T-cell (primary cell): Measurements from ENCODE around the gene TMEM69. TPM values are rescaled to one million over a fixed set of nuclear protein-coding genes. Genes with fewer than 3 reads are reported as not detected.

Experiments used
- ATAC-seq, 4 experiments: fragments of 200-7000 bp in 3 of 4; fragments of 150-1000 bp in 1 of 4; cut with Tn5 transposase; replicated peaks in 1 of 4; 1 replicate in 3 of 4; 2 replicates in 1 of 4; pipeline ENCODE4 v1.10.0; 2021; ENCODE audit warnings: moderate library complexity in 3 of 4, mild to moderate bottlenecking in 2 of 4, moderate number of reproducible peaks in 1 of 4
- CTCF ChIA-PET, 2 donors: fragments of 300-600 bp; sonication (Branson Sonifier 250); formaldehyde crosslinking; loops; one replicate each; lab custom pipeline; 2022; ENCODE audit warnings: antibody characterized with exemption in 2 of 2; lab: Charles Lee
- POLR2A ChIA-PET, 2 donors: fragments of 300-600 bp; sonication (Branson Sonifier 250); formaldehyde crosslinking; loops; one replicate each; lab custom pipeline; 2022; ENCODE audit warnings: antibody characterized with exemption in 2 of 2; lab: Charles Lee
- DNase-seq, 35 experiments: peaks; one replicate each; pipeline versions ENCODE4 v3.0.0 to v3.0.0-alpha.2; 2013 to 2023
- H3K27ac ChIP-seq: one replicate; pipeline ENCODE4 v1.5.1; 2013; ENCODE audit warnings: low read length
- H3K27me3 ChIP-seq, 2 experiments: replicated peaks in 1 of 2; 1 replicate in 1 of 2; 2 replicates in 1 of 2; pipeline versions ENCODE4 v1.6.1 to v1.7.0; 2013; ENCODE audit warnings: low read length in 1 of 2, mixed read lengths in 1 of 2; ENCODE audit not compliant: control insufficient read depth in 2 of 2, insufficient read depth in 2 of 2; ENCODE audit errors: extremely low read depth in 1 of 2
- H3K36me3 ChIP-seq, 2 donors: 1 replicate in 1 of 2; 2 replicates in 1 of 2; pipeline versions ENCODE4 v1.6.1 to v1.7.0; 2013; ENCODE audit warnings: low read length in 1 of 2; ENCODE audit not compliant: control insufficient read depth in 2 of 2, insufficient read depth in 1 of 2; ENCODE audit errors: extremely low read depth in 1 of 2
- H3K4me1 ChIP-seq, 2 experiments: 1 replicate in 1 of 2; 2 replicates in 1 of 2; pipeline versions ENCODE4 v1.6.1 to v1.7.0; 2013; ENCODE audit warnings: low read length in 2 of 2, mixed read lengths in 1 of 2; ENCODE audit not compliant: insufficient read depth in 2 of 2, control insufficient read depth in 1 of 2; ENCODE audit errors: extremely low read depth in 1 of 2
- H3K4me3 ChIP-seq, 2 donors: 1 replicate in 1 of 2; 2 replicates in 1 of 2; pipeline versions ENCODE4 v1.5.1 to v1.7.0; 2013; ENCODE audit warnings: mild to moderate bottlenecking in 2 of 2, low read length in 1 of 2, moderate library complexity in 1 of 2; ENCODE audit not compliant: control insufficient read depth in 1 of 2; ENCODE audit errors: extremely low read depth in 1 of 2
- H3K9me3 ChIP-seq: 2 replicates; pipeline ENCODE4 v1.7.0; 2013
- H3K27ac Mint-ChIP-seq, 2 donors: one replicate each; pipeline ENCODE4 v1.8.0; 2020 to 2021; ENCODE audit warnings: mild to moderate bottlenecking in 2 of 2, mixed read lengths in 2 of 2
- H3K27me3 Mint-ChIP-seq, 2 donors: one replicate each; pipeline ENCODE4 v1.8.0; 2021 to 2022; ENCODE audit warnings: mixed read lengths in 2 of 2
- H3K36me3 Mint-ChIP-seq: one replicate; pipeline ENCODE4 v1.8.0; 2021; ENCODE audit warnings: mixed read lengths
- H3K4me1 Mint-ChIP-seq, 3 donors: one replicate each; pipeline ENCODE4 v1.8.0; 2020 to 2022; ENCODE audit warnings: mixed read lengths in 3 of 3, mild to moderate bottlenecking in 1 of 3
- H3K4me3 Mint-ChIP-seq, 3 donors: one replicate each; pipeline ENCODE4 v1.8.0; 2020 to 2022; ENCODE audit warnings: mild to moderate bottlenecking in 3 of 3, mixed read lengths in 3 of 3, moderate library complexity in 3 of 3
- H3K9me3 Mint-ChIP-seq, 3 donors: one replicate each; pipeline ENCODE4 v1.8.0; 2020 to 2022; ENCODE audit warnings: mixed read lengths in 3 of 3
- WGBS: methylation state at CpG from one replicate; pipeline ENCODE4 v1.1.5; 2013; ENCODE audit warnings: missing lambda C conversion rate; ENCODE audit not compliant: insufficient coverage; 5-methylcytosine and 5-hydroxymethylcytosine counted together
- total RNA-seq, 35 experiments: library from RNA in 6 of 35; stranded (reverse) in 6 of 35; fragments of 120-200 nt in 1 of 35; gene quantifications; one replicate each; pipeline versions ENCODE4 v1.2.1 to v1.2.4 and lab custom pipeline; 2013 to 2026

The TMEM69 gene
- total RNA-seq, 5 donors from 2014 or later (not counting 1 experiment from before 2014, with no cell fraction given) = 11.0 to 19.7 (median 16.5) TPM

DNA sequence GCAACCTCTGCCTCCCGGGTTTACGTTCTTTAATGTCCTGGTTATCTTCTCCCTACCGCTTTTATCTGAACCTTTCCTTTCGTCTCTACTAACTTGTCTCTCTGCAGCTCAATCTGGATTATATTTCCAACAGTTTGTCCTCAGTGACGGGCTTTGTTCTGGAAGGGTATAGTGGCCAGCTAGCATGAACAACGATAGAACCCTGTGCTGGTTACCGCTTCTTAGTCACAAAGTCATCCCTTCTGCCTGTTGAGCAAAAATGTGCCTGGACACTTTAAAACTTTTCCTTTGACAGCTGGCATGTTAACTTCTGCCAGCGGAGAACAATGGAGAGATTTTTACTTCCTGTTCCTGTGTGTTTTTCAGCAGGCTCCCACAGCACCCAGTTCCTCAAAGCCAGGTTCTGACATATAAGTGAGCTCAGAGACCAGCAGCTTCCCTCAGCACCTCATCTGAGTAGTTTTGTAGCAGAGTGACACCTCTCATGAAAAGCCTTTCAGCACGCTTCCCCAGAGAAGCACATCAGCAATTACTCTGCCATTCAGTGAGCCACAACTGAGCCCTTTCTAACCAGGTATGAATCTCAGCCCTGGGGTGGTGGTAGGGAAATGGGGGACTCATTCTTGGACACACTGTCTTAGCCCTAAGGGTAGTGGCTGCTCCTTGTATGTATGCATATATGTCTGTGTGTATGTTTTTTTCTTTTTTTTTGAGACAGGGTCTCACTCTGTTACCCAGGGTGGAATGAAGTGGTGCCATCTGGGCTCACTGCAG is 40.5 kb upstream of the TMEM69 start:
- H3K9me3 ChIP-seq = no peaks in the 10 kb centered on the region
- Mint-ChIP-seq H3K27ac (peak overlapping the region in 1 of 2 donors; percentile 39), H3K9me3 (no peaks in the 10 kb centered on the region), H3K4me1 (peaks cover 10 to 20% (median 18%) of the 10 kb centered on the region in 3 donors), H3K27me3 (no peaks in the 10 kb centered on the region), H3K4me3 (no peak overlapping the region), H3K36me3 (peaks cover 37% of the 10 kb centered on the region)
- ATAC-seq = no peak
- WGBS = 84% methylated on average over 6 of the region's 9 CpGs
- no peaks in the 10 kb centered on the region for H3K4me1 ChIP-seq
- ChIA-PET POLR2A (no interaction called here), CTCF (no interaction called here)
- H3K27ac ChIP-seq = no peak overlapping the region
- peak in 1 of 35 experiments; percentile 7 for DNase-seq
- no peaks in the 10 kb centered on the region for H3K27me3 ChIP-seq
- peaks cover 5 to 52% of the 10 kb centered on the region in 2 donors for H3K36me3 ChIP-seq
- no peak overlapping the region for H3K4me3 ChIP-seq

GRCh38 chr1:45654540-45655280 is 33.3 kb upstream of the TMEM69 start:
- POLR2A ChIA-PET = no interaction called here
- Mint-ChIP-seq H3K4me3 (no peak overlapping the region), H3K27me3 (no peaks in the 10 kb centered on the region), H3K36me3 (peaks cover 68% of the 10 kb centered on the region), H3K9me3 (no peaks in the 10 kb centered on the region), H3K4me1 (peaks cover 6 to 8% (median 8%) of the 10 kb centered on the region in 3 donors), H3K27ac (no peak overlapping the region)
- DNase-seq (no peak), ATAC-seq (no peak)
- Histone ChIP-seq H3K27ac (no peak overlapping the region), H3K36me3 (peaks cover 12 to 90% of the 10 kb centered on the region in 2 donors), H3K9me3 (no peaks in the 10 kb centered on the region), H3K27me3 (no peaks in the 10 kb centered on the region), H3K4me3 (no peak overlapping the region), H3K4me1 (no peaks in the 10 kb centered on the region)
- WGBS = 79% methylated on average over 4 of the region's 12 CpGs
- CTCF ChIA-PET = no interaction called here

DNA sequence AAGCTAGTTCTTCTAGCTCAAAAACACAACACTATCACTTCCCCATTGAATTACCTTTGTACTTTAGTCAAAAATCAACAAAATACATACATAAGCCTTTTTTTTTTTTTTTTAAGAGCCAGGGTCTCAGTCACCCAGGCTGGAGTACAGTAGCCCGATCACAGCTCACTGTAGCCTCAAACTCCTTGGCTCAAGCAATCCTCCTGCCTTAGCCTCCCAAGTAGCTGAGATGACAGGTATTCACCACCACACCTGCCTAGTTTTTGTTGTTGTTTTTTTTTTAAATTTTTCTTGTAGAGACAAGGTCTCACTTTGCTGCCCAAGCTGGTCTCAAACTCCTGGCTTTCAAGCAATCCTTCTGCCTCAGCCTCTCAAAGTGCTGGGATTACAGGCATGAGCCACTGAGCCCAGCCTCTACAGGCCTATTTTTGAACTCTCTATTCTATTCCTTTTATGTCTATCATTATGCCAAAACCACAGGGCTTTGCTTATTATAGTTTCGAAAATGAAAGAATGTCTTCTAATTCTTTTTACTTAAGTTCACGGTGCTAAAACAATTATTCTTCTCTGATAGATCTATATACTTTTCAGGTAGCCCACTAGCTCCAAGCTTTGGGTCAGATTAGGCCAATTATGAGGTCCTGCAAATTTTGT is 31.3 kb upstream of the TMEM69 start:
- CTCF ChIA-PET = no interaction called here
- no peak for DNase-seq
- peaks cover 59% of the 10 kb centered on the region for H3K36me3 Mint-ChIP-seq

DNA sequence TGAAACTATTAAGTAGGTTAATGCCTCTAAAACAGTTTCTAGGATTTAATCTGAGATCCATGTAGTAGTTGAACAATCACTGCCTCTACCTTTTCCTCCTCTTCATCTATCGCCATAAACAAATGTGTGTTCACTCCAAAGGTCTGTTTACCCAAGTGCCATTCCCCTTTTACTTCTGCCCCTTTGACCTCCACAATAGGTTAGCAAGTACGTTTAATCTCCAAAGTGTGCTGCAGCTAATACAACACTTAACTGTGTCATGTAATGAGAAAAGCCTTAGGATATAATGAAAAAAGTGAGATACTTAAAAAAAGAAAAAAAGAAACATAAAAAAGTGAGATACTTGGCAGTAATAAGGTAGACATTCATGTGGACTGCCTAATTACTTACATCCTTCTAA is 29.8 kb upstream of the TMEM69 start:
- Mint-ChIP-seq H3K9me3 (no peaks in the 10 kb centered on the region), H3K4me3 (no peak overlapping the region), H3K36me3 (peaks cover 47% of the 10 kb centered on the region), H3K27ac (peak overlapping the region in 1 of 2 donors; percentile 5), H3K4me1 (peaks cover 9 to 12% (median 11%) of the 10 kb centered on the region in 3 donors), H3K27me3 (no peaks in the 10 kb centered on the region)
- H3K36me3 ChIP-seq = peaks cover 10 to 73% of the 10 kb centered on the region in 2 donors
- H3K27ac ChIP-seq = no peak overlapping the region
- WGBS = no CpG with 5 or more reads among the region's 2 CpGs
- POLR2A ChIA-PET = no interaction called here
- no peak for DNase-seq
- no peak overlapping the region for H3K4me3 ChIP-seq
- H3K27me3 ChIP-seq = no peaks in the 10 kb centered on the region
- CTCF ChIA-PET = interaction anchor here in 1 of 2 donors (1.2 kb wide), 1 partner anchor 13 kb away, joined by 5 read pairs; no protein-coding TSS in a partner anchor
- no peaks in the 10 kb centered on the region for H3K9me3 ChIP-seq
- ATAC-seq = no peak
- H3K4me1 ChIP-seq = no peaks in the 10 kb centered on the region

More for the DNA sequence above, 31.3 kb upstream of the TMEM69 start:
- Histone ChIP-seq H3K27ac (no peak overlapping the region), H3K4me1 (no peaks in the 10 kb centered on the region), H3K27me3 (no peaks in the 10 kb centered on the region), H3K4me3 (no peak overlapping the region), H3K36me3 (peaks cover 12 to 82% of the 10 kb centered on the region in 2 donors), H3K9me3 (no peaks in the 10 kb centered on the region)
- WGBS = no CpG with 5 or more reads among the region's 3 CpGs
- H3K9me3 Mint-ChIP-seq = no peaks in the 10 kb centered on the region
- POLR2A ChIA-PET = interaction anchor here in 1 of 2 donors (0.6 kb wide), 1 partner anchor 91 kb away, joined by 7 read pairs; no protein-coding TSS in a partner anchor
- peaks cover 0 to 2% (median under 1%) of the 10 kb centered on the region in 3 donors for H3K4me1 Mint-ChIP-seq
- no peak for ATAC-seq
- H3K27me3 Mint-ChIP-seq = no peaks in the 10 kb centered on the region
- no peak overlapping the region for H3K27ac Mint-ChIP-seq
- no peak overlapping the region for H3K4me3 Mint-ChIP-seq

- Histone ChIP-seq H3K4me3 (no peak overlapping the region), H3K27ac (no peak overlapping the region), H3K36me3 (peaks cover 7 to 68% of the 10 kb centered on the region in 2 donors), H3K4me1 (peaks cover 0 to 3% of the 10 kb centered on the region in 2 experiments), H3K9me3 (no peaks in the 10 kb centered on the region), H3K27me3 (no peaks in the 10 kb centered on the region)
- Mint-ChIP-seq H3K27ac (no peak overlapping the region), H3K4me3 (no peak overlapping the region), H3K27me3 (no peaks in the 10 kb centered on the region), H3K4me1 (peaks cover 13 to 20% (median 17%) of the 10 kb centered on the region in 3 donors), H3K9me3 (no peaks in the 10 kb centered on the region), H3K36me3 (peaks cover 47% of the 10 kb centered on the region)
- ATAC-seq (no peak), DNase-seq (no peak)
- ChIA-PET CTCF (no interaction called here), POLR2A (interaction anchor here in 1 of 2 donors (0.6 kb wide), 1 partner anchor 912 kb away, joined by 3 read pairs; no protein-coding TSS in a partner anchor)
- no CpG with 5 or more reads among the region's 2 CpGs for WGBS
Measured at GRCh38 chr1:45659222-45659621, 28.8 kb upstream of the TMEM69 start.

GRCh38 chr1:45660336-45660735 is 27.6 kb upstream of the TMEM69 start:
- Mint-ChIP-seq H3K27ac (no peak overlapping the region), H3K4me1 (peaks cover 16 to 20% (median 18%) of the 10 kb centered on the region in 3 donors), H3K4me3 (no peak overlapping the region), H3K36me3 (peaks cover 41% of the 10 kb centered on the region), H3K9me3 (no peaks in the 10 kb centered on the region), H3K27me3 (no peaks in the 10 kb centered on the region)
- H3K4me1 ChIP-seq = peaks cover 0 to 3% of the 10 kb centered on the region in 2 experiments
- no peak overlapping the region for H3K27ac ChIP-seq
- ChIA-PET POLR2A (interaction anchor here in 1 of 2 donors (0.7 kb wide), 1 partner anchor 752 kb away, joined by 13 read pairs; no protein-coding TSS in a partner anchor), CTCF (no interaction called here)
- no peak for DNase-seq
- H3K4me3 ChIP-seq = no peak overlapping the region
- WGBS = no CpG with 5 or more reads among the region's 2 CpGs
- peaks cover 4 to 58% of the 10 kb centered on the region in 2 donors for H3K36me3 ChIP-seq
- no peak for ATAC-seq
- no peaks in the 10 kb centered on the region for H3K9me3 ChIP-seq
- no peaks in the 10 kb centered on the region for H3K27me3 ChIP-seq
